Measurements from ENCODE around the gene THUMPD3.
A peak's percentile ranks its signal among the peaks of the same experiment; 100 is the strongest.

DNA sequence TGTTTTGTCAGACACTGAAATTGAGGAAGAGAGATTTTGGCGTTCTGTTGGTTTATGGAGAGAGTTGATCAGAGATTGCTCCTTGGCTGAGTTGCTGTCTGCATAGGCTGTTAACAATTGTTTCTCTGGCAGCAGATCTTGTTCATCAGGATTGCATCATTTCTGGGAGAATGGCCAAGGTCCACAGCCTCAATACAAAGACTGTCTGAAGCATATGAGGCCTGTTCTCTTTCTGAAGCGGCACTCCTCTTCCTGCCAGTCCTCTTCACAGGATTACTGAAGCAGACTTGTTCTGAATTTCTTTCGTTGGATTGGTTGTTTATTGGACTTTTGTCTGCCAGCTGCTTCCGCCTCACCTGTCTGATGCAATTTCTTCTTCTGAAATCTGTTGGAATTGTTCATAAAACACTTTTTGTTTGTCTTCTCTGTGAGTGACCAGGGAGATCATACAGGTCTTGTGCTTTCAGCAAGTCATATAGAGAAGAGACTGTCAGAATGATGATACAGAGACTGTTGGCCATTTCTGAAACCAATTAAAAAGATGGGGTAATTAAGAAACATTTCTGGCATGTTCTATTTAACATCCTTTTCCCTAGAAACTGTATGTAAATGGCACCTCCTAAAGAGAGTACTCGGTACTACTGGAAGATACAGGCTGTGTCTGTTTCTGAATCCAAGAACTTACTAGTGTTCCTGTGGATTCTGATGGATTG is 60.0 kb downstream of the THUMPD3 start:
- TF ChIP-seq, protein P1, sequence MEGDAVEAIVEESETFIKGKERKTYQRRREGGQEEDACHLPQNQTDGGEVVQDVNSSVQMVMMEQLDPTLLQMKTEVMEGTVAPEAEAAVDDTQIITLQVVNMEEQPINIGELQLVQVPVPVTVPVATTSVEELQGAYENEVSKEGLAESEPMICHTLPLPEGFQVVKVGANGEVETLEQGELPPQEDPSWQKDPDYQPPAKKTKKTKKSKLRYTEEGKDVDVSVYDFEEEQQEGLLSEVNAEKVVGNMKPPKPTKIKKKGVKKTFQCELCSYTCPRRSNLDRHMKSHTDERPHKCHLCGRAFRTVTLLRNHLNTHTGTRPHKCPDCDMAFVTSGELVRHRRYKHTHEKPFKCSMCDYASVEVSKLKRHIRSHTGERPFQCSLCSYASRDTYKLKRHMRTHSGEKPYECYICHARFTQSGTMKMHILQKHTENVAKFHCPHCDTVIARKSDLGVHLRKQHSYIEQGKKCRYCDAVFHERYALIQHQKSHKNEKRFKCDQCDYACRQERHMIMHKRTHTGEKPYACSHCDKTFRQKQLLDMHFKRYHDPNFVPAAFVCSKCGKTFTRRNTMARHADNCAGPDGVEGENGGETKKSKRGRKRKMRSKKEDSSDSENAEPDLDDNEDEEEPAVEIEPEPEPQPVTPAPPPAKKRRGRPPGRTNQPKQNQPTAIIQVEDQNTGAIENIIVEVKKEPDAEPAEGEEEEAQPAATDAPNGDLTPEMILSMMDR (IDR thresholded peaks at IDR 0.05), result peak; percentile 52 to 72 (median 62)
- peak; percentile 86 for TF ChIP-seq POLR2AphosphoS5 (IDR thresholded peaks at IDR 0.05)
